Measurements from ENCODE around the gene HM13.
"Not testable (repeated sequence)": the region's sequence is repeated elsewhere in the genome, so short reads cannot be mapped to it uniquely, and the experiment has no call there.

The HM13 gene

DNA sequence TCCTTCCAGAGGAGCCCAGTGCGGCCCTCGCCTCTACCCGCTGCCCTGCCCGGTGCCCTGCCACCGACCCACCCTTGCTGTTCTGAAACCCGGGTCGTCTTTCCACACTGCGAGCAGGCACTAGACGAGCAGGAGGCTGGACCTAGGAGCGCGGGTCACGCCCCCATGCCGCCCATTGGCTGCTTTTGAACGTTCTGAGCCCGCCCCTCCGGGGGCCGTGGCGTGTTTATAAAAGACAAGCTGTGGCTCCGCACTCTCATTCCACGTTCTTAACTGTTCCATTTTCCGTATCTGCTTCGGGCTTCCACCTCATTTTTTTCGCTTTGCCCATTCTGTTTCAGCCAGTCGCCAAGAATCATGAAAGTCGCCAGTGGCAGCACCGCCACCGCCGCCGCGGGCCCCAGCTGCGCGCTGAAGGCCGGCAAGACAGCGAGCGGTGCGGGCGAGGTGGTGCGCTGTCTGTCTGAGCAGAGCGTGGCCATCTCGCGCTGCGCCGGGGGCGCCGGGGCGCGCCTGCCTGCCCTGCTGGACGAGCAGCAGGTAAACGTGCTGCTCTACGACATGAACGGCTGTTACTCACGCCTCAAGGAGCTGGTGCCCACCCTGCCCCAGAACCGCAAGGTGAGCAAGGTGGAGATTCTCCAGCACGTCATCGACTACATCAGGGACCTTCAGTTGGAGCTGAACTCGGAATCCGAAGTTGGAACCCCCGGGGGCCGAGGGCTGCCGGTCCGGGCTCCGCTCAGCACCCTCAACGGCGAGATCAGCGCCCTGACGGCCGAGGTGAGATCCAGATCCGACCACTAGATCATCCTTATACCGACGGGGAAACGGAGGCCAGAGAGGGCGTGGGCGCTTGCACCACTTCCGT is 91.0 kb downstream of the HM13 start, which contains the start of gene ID1:
ID1 (plus strand) TSS at position 259 of the 871 bp plus-strand sequence; CDS start at position 358, 99 bp downstream.
- Histone ChIP-seq H3K27me3 (ENCODE audit: control insufficient read depth, insufficient read depth, low read length) (no peaks in the 10 kb centered on the region), H3K27ac (ENCODE audit: low read depth, low read length) (peak within 1 kb of the TSS; percentile 72), H3K4me1 (ENCODE audit: control insufficient read depth, insufficient read depth, low read length) (peaks cover 8% of the 10 kb centered on the region), H3K36me3 (ENCODE audit: control insufficient read depth, insufficient read depth, low read length) (no peaks in the 10 kb centered on the region), H3K4me3 (ENCODE audit: low read length) (peak within 1 kb of the TSS; percentile 77), H3K9ac (ENCODE audit: low read length) (peak within 1 kb of the TSS; percentile 43)

DNA sequence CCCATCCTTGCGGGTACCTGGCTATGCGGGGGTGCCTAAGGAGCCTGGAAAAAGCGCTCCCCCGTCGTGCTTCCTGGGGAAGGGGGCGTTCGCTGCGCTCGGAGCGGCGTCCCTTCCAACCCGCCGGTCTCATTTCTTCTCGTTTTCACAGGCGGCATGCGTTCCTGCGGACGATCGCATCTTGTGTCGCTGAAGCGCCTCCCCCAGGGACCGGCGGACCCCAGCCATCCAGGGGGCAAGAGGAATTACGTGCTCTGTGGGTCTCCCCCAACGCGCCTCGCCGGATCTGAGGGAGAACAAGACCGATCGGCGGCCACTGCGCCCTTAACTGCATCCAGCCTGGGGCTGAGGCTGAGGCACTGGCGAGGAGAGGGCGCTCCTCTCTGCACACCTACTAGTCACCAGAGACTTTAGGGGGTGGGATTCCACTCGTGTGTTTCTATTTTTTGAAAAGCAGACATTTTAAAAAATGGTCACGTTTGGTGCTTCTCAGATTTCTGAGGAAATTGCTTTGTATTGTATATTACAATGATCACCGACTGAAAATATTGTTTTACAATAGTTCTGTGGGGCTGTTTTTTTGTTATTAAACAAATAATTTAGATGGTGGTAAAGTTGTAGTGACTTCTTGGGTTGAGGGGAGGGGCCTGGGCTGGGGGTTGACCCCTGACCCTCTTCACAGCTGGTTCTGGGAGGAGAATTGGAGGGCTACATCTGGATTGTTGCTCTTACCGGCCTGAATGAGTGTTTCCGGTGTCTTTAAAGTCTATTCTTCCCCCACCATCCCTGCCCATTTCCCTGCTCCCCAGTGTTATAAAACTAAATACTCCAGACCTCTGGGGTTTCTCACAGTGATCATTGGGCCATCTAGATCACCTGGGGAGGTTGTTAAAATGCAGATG is 91.9 kb downstream of the HM13 start:
- peak overlapping the region; percentile 72 for H3K27ac ChIP-seq (ENCODE audit: low read depth, low read length)
- H3K4me1 ChIP-seq (ENCODE audit: control insufficient read depth, insufficient read depth, low read length), result peaks cover 8% of the 10 kb centered on the region
- H3K27me3 ChIP-seq (ENCODE audit: control insufficient read depth, insufficient read depth, low read length), result no peaks in the 10 kb centered on the region
- H3K9ac ChIP-seq (ENCODE audit: low read length), result peak overlapping the region; percentile 43
- no peaks in the 10 kb centered on the region for H3K36me3 ChIP-seq (ENCODE audit: control insufficient read depth, insufficient read depth, low read length)
- peak overlapping the region; percentile 77 for H3K4me3 ChIP-seq (ENCODE audit: low read length)

DNA sequence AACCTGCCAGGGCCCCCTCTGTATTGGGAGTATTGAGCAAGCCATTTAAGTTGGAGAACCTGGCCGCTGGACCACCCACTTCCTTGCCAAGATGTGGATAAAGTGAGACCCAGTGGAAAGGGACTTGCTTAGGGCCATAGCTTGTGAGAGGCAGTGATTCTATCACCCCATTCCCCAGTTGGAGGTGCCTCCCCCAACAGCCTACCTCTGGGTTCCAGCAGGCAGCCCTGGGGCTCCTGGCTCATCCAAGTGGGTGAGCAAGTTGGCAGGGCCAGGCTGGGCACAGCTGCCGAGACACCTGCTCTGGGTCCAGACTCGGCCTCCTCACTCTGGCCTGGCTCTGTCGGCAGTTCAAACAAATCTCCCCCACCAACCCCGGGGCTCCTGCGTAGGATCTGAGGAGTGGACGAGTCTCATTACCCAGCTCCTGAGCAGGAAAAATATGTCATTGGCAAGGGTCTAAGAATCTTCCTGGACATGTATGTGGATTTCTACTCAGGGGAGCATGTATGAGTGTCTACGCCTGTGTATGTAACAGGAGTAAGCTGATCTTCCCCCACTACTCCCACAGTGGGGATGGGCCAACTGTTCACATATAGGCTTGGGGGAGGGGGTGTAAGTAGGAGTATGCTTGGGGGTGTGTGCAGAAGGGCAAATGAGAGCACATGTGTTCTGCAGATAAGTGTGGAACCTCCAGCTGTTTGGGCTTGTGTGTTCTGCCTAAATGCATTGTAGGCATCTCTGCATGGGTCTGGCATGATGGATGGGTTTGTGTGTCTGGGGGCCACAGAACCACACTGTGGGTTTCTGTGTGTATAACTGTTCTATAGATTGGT is 92.8 kb downstream of the HM13 start:
- H3K27ac ChIP-seq (ENCODE audit: low read depth, low read length), result peak overlapping the region; percentile 72
- H3K4me1 ChIP-seq (ENCODE audit: control insufficient read depth, insufficient read depth, low read length), result peaks cover 8% of the 10 kb centered on the region
- no peaks in the 10 kb centered on the region for H3K27me3 ChIP-seq (ENCODE audit: control insufficient read depth, insufficient read depth, low read length)
- H3K4me3 ChIP-seq (ENCODE audit: low read length), result peak overlapping the region; percentile 77
- no peaks in the 10 kb centered on the region for H3K36me3 ChIP-seq (ENCODE audit: control insufficient read depth, insufficient read depth, low read length)
- peak overlapping the region; percentile 43 for H3K9ac ChIP-seq (ENCODE audit: low read length)

- peak overlapping the region; percentile 77 for H3K4me3 ChIP-seq (ENCODE audit: low read length)
- H3K36me3 ChIP-seq (ENCODE audit: control insufficient read depth, insufficient read depth, low read length), result no peaks in the 10 kb centered on the region
- H3K9ac ChIP-seq (ENCODE audit: low read length), result no peak overlapping the region
- H3K27ac ChIP-seq (ENCODE audit: low read depth, low read length), result no peak overlapping the region
- H3K27me3 ChIP-seq (ENCODE audit: control insufficient read depth, insufficient read depth, low read length), result no peaks in the 10 kb centered on the region
- H3K4me1 ChIP-seq (ENCODE audit: control insufficient read depth, insufficient read depth, low read length), result peaks cover 8% of the 10 kb centered on the region
These were observed 93.5 kb downstream of the HM13 start for GRCh38 chr20:31607640-31608250.

DNA sequence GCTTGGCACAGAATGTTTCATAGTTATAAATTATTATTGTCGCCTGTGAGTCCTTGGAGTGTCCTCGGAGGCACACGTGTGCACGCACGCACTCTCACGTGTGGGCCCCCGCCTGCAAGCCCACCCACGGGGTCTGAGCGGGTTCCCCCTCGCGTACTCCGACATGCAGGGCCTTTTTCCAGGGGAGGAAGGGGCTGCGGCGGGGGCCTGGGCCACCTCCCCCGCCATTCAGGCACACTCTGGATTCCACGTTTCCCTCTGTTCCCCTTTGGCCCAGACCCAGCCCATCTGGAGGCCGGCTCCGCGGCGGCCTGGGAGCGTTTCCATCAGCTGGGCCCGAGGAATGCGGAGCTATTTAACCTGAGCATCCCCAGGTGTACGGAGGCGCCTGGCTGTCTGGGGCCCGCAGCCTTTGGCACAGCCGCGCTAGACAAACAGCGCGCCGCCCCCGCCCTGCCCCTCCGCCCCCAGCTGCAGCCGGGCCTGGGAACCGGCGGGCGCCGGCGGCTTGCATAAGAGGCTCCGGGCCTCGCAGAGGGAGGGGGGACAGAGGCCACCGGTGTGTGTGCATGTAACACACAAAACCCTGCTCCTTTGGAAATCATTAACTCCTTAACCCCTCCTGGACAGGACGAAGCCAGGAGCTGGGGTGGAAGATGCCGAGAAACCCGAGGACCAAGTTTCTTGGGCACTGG is 94.2 kb downstream of the HM13 start:
- no peaks in the 10 kb centered on the region for H3K27me3 ChIP-seq (ENCODE audit: control insufficient read depth, insufficient read depth, low read length)
- peak overlapping the region; percentile 24 for H3K27ac ChIP-seq (ENCODE audit: low read depth, low read length)
- H3K4me1 ChIP-seq (ENCODE audit: control insufficient read depth, insufficient read depth, low read length), result peaks cover 8% of the 10 kb centered on the region
- H3K4me3 ChIP-seq (ENCODE audit: low read length), result no peak overlapping the region
- H3K36me3 ChIP-seq (ENCODE audit: control insufficient read depth, insufficient read depth, low read length), result no peaks in the 10 kb centered on the region
- no peak overlapping the region for H3K9ac ChIP-seq (ENCODE audit: low read length)

DNA sequence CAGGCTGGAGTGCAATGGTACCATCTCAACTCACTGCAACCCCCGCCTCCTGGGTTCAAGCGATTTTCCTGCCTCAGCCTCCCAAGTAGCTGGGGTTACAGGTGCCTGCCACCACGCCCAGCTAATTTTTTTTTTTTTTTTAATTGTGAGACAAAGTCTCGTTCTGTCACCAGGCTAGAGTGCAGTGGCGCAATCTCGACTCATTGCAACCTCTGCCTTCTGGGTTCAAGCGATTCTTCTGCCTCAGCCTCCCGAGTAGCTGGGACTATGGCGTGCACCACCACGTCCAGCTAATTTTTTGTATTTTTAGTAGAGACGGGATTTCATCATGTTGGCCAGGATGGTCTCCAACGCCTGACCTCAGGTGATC is 98.0 kb downstream of the HM13 start:
- not testable (repeated sequence) for H3K4me3 ChIP-seq (ENCODE audit: low read length); H3K4me1 ChIP-seq (ENCODE audit: control insufficient read depth, insufficient read depth, low read length); H3K27ac ChIP-seq (ENCODE audit: low read depth, low read length); H3K27me3 ChIP-seq (ENCODE audit: control insufficient read depth, insufficient read depth, low read length); H3K36me3 ChIP-seq (ENCODE audit: control insufficient read depth, insufficient read depth, low read length); H3K9ac ChIP-seq (ENCODE audit: low read length)

GRCh38 chr20:31615416-31615815 is 101.2 kb downstream of the HM13 start:
- H3K27ac ChIP-seq (ENCODE audit: low read depth, low read length), result no peak overlapping the region
- no peaks in the 10 kb centered on the region for H3K27me3 ChIP-seq (ENCODE audit: control insufficient read depth, insufficient read depth, low read length)
- H3K36me3 ChIP-seq (ENCODE audit: control insufficient read depth, insufficient read depth, low read length), result no peaks in the 10 kb centered on the region
- no peak overlapping the region for H3K4me3 ChIP-seq (ENCODE audit: low read length)
- no peak overlapping the region for H3K9ac ChIP-seq (ENCODE audit: low read length)
- no peaks in the 10 kb centered on the region for H3K4me1 ChIP-seq (ENCODE audit: control insufficient read depth, insufficient read depth, low read length)

DNA sequence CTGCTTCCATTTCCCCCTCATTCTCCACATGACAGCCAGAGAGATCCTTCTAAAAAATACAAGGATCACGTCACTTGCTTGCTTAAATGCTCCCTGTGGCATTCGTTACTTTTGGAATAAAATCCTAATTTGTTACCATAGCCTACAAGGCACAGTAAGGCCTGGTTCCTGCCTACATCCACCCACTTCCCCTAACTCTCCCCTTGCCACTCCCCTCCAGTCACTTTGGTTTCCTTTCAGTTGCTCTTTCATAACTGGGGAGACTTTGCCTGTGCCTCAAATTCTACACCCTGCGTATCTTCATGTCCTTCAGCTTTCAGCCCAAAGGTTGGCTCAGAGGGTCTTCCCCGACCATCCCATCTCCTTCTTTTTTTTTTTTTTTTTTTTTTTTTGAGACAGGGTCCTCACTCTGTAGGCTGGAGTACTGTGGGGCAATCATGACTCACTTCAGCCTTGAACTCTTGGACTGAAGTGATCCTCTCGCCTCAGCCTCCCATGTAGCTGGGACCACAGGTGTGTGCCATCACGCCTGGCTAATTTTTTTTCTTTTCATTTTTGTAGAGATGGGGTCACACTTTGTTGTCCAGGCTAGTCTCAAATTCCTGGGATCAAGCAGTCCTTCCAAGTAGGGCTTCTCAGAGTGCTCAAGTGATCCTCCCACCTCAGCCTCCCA is 103.3 kb downstream of the HM13 start:
- H3K36me3 ChIP-seq (ENCODE audit: control insufficient read depth, insufficient read depth, low read length), result no peaks in the 10 kb centered on the region
- no peaks in the 10 kb centered on the region for H3K4me1 ChIP-seq (ENCODE audit: control insufficient read depth, insufficient read depth, low read length)
- no peak overlapping the region for H3K27ac ChIP-seq (ENCODE audit: low read depth, low read length)
- H3K9ac ChIP-seq (ENCODE audit: low read length), result no peak overlapping the region
- no peak overlapping the region for H3K4me3 ChIP-seq (ENCODE audit: low read length)
- no peaks in the 10 kb centered on the region for H3K27me3 ChIP-seq (ENCODE audit: control insufficient read depth, insufficient read depth, low read length)

All from rectal smooth muscle tissue (tissue), 1 donor.